H9 (cell line): ENCODE results near the gene KIF5C. TPM values are rescaled to one million over a fixed set of nuclear protein-coding genes. Genes with fewer than 3 reads are reported as not detected.

Experiments
- DNase-seq: peaks from one replicate; pipeline ENCODE4 v3.0.0-alpha.2; 2017
- H2AFZ ChIP-seq: one replicate; pipeline ENCODE4 v1.6.1; 2013; ENCODE audit warnings: mild to moderate bottlenecking, low read length, control low read depth, moderate library complexity
- H2AK5ac ChIP-seq: 2 replicates; pipeline ENCODE4 v1.6.1; 2013; ENCODE audit warnings: low read length, control low read depth, mixed read lengths; ENCODE audit not compliant: insufficient read length
- H2BK120ac ChIP-seq: one replicate; pipeline ENCODE4 v1.6.1; 2013; ENCODE audit warnings: low read depth, mild to moderate bottlenecking, low read length, control low read depth, inconsistent platforms; ENCODE audit not compliant: poor library complexity, severe bottlenecking
- H2BK12ac ChIP-seq: 2 replicates; pipeline ENCODE4 v1.6.1; 2013; ENCODE audit warnings: low read length, control low read depth, mixed read lengths, low read depth; ENCODE audit not compliant: insufficient read length
- H2BK15ac ChIP-seq: 2 replicates; pipeline ENCODE4 v1.6.1; 2013; ENCODE audit warnings: low read depth, low read length, control low read depth
- H2BK20ac ChIP-seq: one replicate; pipeline ENCODE4 v1.6.1; 2013; ENCODE audit warnings: low read depth, mild to moderate bottlenecking, low read length, control low read depth, inconsistent platforms; ENCODE audit not compliant: poor library complexity, severe bottlenecking
- H2BK5ac ChIP-seq: 2 replicates; pipeline ENCODE4 v1.6.1; 2013; ENCODE audit warnings: low read length, control low read depth, mixed read lengths; ENCODE audit not compliant: insufficient read length
- H3K14ac ChIP-seq: 2 replicates; pipeline ENCODE4 v1.6.1; 2013; ENCODE audit warnings: low read length, control low read depth; ENCODE audit not compliant: insufficient read depth
- H3K18ac ChIP-seq: 2 replicates; pipeline ENCODE4 v1.6.1; 2013; ENCODE audit warnings: low read depth, mild to moderate bottlenecking, mixed read lengths, low read length, control low read depth; ENCODE audit not compliant: insufficient read length
- H3K23ac ChIP-seq: 2 replicates; pipeline ENCODE4 v1.6.1; 2013; ENCODE audit warnings: low read length, control low read depth, mixed read lengths, low read depth; ENCODE audit not compliant: insufficient read length
- H3K23me2 ChIP-seq: 2 replicates; pipeline ENCODE4 v1.6.1; 2013; ENCODE audit warnings: low read depth, mild to moderate bottlenecking, mixed read lengths, low read length, control low read depth; ENCODE audit not compliant: insufficient read length, poor library complexity, severe bottlenecking
- H3K27ac ChIP-seq: 2 replicates; pipeline ENCODE4 v1.5.1; 2013; ENCODE audit warnings: low read length, control low read depth, mixed read lengths, low read depth; ENCODE audit not compliant: insufficient read length
- H3K27me3 ChIP-seq: 2 replicates; pipeline ENCODE4 v1.6.1; 2013; ENCODE audit warnings: low read length, control low read depth, inconsistent platforms; ENCODE audit not compliant: insufficient read depth
- H3K4ac ChIP-seq: 2 replicates; pipeline ENCODE4 v1.6.1; 2013; ENCODE audit warnings: low read depth, mild to moderate bottlenecking, control low read depth, inconsistent platforms, low read length, moderate library complexity
- H3K4me1 ChIP-seq: 2 replicates; pipeline ENCODE4 v1.6.1; 2013; ENCODE audit warnings: low read length, control low read depth, inconsistent platforms; ENCODE audit not compliant: insufficient read depth
- H3K4me2 ChIP-seq: 2 replicates; pipeline ENCODE4 v1.6.1; 2013; ENCODE audit warnings: low read length, control low read depth, mixed read lengths; ENCODE audit not compliant: insufficient read length, insufficient read depth
- H3K56ac ChIP-seq: 2 replicates; pipeline ENCODE4 v1.6.1; 2013; ENCODE audit warnings: low read depth, mild to moderate bottlenecking, mixed read lengths, low read length, control low read depth; ENCODE audit not compliant: insufficient read length
- H3K79me1 ChIP-seq: 2 replicates; pipeline ENCODE4 v1.6.1; 2013; ENCODE audit warnings: low read depth, mild to moderate bottlenecking, moderate library complexity, low read length, control low read depth, inconsistent platforms; ENCODE audit not compliant: insufficient read depth, poor library complexity, severe bottlenecking
- H3K79me2 ChIP-seq: 2 replicates; pipeline ENCODE4 v1.6.1; 2013; ENCODE audit warnings: low read length, control low read depth, inconsistent platforms; ENCODE audit not compliant: insufficient read depth
- H3K9ac ChIP-seq: 2 replicates; pipeline ENCODE4 v1.6.1; 2013; ENCODE audit warnings: low read length, control low read depth, mixed read lengths; ENCODE audit not compliant: insufficient read length; ENCODE audit errors: extremely low read depth
- H3K9me3 ChIP-seq: one replicate; pipeline ENCODE4 v1.6.1; 2013; ENCODE audit warnings: low read depth, low read length, inconsistent platforms; ENCODE audit not compliant: control insufficient read depth
- H3T11ph ChIP-seq: one replicate; pipeline ENCODE4 v1.6.1; 2013; ENCODE audit warnings: mild to moderate bottlenecking, low read length, control low read depth, inconsistent platforms
- H4K20me1 ChIP-seq: one replicate; pipeline ENCODE4 v1.6.1; 2013; ENCODE audit not compliant: control insufficient read depth, insufficient read length, insufficient read depth
- H4K5ac ChIP-seq: 2 replicates; pipeline ENCODE4 v1.6.1; 2013; ENCODE audit warnings: low read depth, mild to moderate bottlenecking, mixed read lengths, low read length, control low read depth; ENCODE audit not compliant: insufficient read length
- H4K8ac ChIP-seq: replicated peaks from 2 replicates; pipeline ENCODE4 v1.6.1; 2013; ENCODE audit warnings: low read length, control low read depth, mixed read lengths, low read depth; ENCODE audit not compliant: insufficient read length
- H4K91ac ChIP-seq: 2 replicates; pipeline ENCODE4 v1.6.1; 2013; ENCODE audit warnings: low read depth, mild to moderate bottlenecking, moderate library complexity, mixed read lengths, low read length, control low read depth; ENCODE audit not compliant: insufficient read length
- H3K27ac Mint-ChIP-seq, 3 experiments: 2 replicates in 2 of 3; 3 replicates in 1 of 3; pipeline ENCODE4 v1.8.0; 2020 to 2021; ENCODE audit warnings: mixed read lengths in 3 of 3, mild to moderate bottlenecking in 1 of 3, moderate library complexity in 1 of 3
- H3K27me3 Mint-ChIP-seq: 2 replicates; pipeline ENCODE4 v1.8.0; 2021; ENCODE audit warnings: low read depth, mild to moderate bottlenecking, moderate library complexity, mixed read lengths
- H3K36me3 Mint-ChIP-seq, 3 experiments: 2 replicates in 2 of 3; 3 replicates in 1 of 3; pipeline ENCODE4 v1.8.0; 2020 to 2021; ENCODE audit warnings: low read depth in 3 of 3, mixed read lengths in 3 of 3; ENCODE audit not compliant: insufficient read depth in 1 of 3
- H3K4me1 Mint-ChIP-seq, 2 experiments: 2 replicates each; pipeline ENCODE4 v1.8.0; 2020; ENCODE audit warnings: mixed read lengths in 2 of 2
- H3K4me3 Mint-ChIP-seq, 2 experiments: 2 replicates in 1 of 2; 3 replicates in 1 of 2; pipeline ENCODE4 v1.8.0; 2020 to 2021; ENCODE audit warnings: mild to moderate bottlenecking in 2 of 2, mixed read lengths in 2 of 2, moderate library complexity in 1 of 2
- H3K9me3 Mint-ChIP-seq, 2 experiments: 2 replicates in 1 of 2; 3 replicates in 1 of 2; pipeline ENCODE4 v1.8.0; 2020; ENCODE audit warnings: mild to moderate bottlenecking in 2 of 2, mixed read lengths in 2 of 2, moderate library complexity in 1 of 2
- CTCF ChIP-seq: fragments of 200-600 bp; sonication (generic); conservative IDR thresholded peaks from 3 replicates; pipeline ENCODE4 v1.8.0; 2021; ENCODE audit warnings: antibody characterized with exemption, mild to moderate bottlenecking
- WGBS: extraction: QIAGEN DNeasy Blood & Tissue Kit; methylation state at CpG from one replicate; pipeline ENCODE4 v1.1.7; 2013; ENCODE audit warnings: missing lambda C conversion rate, low lambda C conversion rate, mixed read lengths; ENCODE audit not compliant: insufficient read length; ENCODE audit errors: extremely low coverage; 5-methylcytosine and 5-hydroxymethylcytosine counted together
- total RNA-seq: library from RNA; stranded (reverse); gene quantifications from 2 replicates; pipeline ENCODE4 v1.2.1, GENCODE V29; 2021

The KIF5C gene
- total RNA-seq, 1 experiment from 2014 or later: 52.9 TPM

DNA sequence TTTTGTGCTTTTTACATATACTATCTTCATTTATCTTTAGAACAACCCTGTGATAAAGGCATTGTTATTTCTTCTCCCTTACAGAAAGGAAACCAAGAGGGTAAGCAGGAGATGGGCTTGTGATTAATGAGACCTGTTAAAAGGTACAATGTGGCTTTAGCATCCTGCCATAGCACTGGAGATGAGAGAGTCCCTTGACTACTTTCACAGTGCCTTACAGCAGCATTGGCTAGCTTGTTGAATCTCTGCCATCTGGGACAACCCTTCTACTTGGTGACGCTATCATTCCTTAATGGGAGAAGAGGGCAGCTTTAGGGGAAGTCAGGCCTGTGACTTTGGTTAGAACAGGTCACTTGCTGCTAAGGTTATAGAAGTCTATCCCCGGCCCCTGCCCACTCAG is 95.4 kb downstream of the KIF5C start:
- H3K56ac ChIP-seq: no peak overlapping the region
- no peak overlapping the region for H2BK15ac ChIP-seq
- no peaks in the 10 kb centered on the region for H4K20me1 ChIP-seq
- Mint-ChIP-seq H3K27ac (no peak overlapping the region; a peak in 1 of 7 replicates), H3K9me3 (no peaks in the 10 kb centered on the region), H3K4me1 (peaks cover 45 to 53% of the 10 kb centered on the region in 2 experiments), H3K27me3 (no peaks in the 10 kb centered on the region), H3K36me3 (peaks cover 7 to 30% (median 22%) of the 10 kb centered on the region in 3 experiments), H3K4me3 (no peak overlapping the region)
- H3T11ph ChIP-seq: no peak overlapping the region
- no peak overlapping the region for H3K27ac ChIP-seq
- no peak overlapping the region for H3K14ac ChIP-seq
- no peak overlapping the region for H2BK120ac ChIP-seq
- no peaks in the 10 kb centered on the region for H3K79me2 ChIP-seq
- H3K23ac ChIP-seq: no peak overlapping the region
- H4K5ac ChIP-seq: no peak overlapping the region
- H3K18ac ChIP-seq: no peak overlapping the region
- H2AFZ ChIP-seq: no peak overlapping the region
- no peak overlapping the region for H4K8ac ChIP-seq
- no peak overlapping the region for H3K9ac ChIP-seq
- no peaks in the 10 kb centered on the region for H3K79me1 ChIP-seq
- H3K4me1 ChIP-seq: peaks cover 12% of the 10 kb centered on the region
- no peaks in the 10 kb centered on the region for H3K9me3 ChIP-seq
- H2BK5ac ChIP-seq: no peak overlapping the region
- no peaks in the 10 kb centered on the region for H3K27me3 ChIP-seq
- H3K23me2 ChIP-seq: no peaks in the 10 kb centered on the region
- H2BK12ac ChIP-seq: no peak overlapping the region
- no peak overlapping the region for H3K4ac ChIP-seq
- no peak overlapping the region for H2AK5ac ChIP-seq
- H2BK20ac ChIP-seq: no peak overlapping the region
- TF ChIP-seq CTCF: no peak
- no peak for DNase-seq
- H4K91ac ChIP-seq: no peak overlapping the region
- H3K4me2 ChIP-seq: no peak overlapping the region
- WGBS: no CpG with 5 or more reads among the region's 2 CpGs
